ENCODE results near the gene SCN1A.
"Not testable (repeated sequence)": the region's sequence is repeated elsewhere in the genome, so short reads cannot be mapped to it uniquely, and the experiment has no call there.

Gene SCN1A

DNA sequence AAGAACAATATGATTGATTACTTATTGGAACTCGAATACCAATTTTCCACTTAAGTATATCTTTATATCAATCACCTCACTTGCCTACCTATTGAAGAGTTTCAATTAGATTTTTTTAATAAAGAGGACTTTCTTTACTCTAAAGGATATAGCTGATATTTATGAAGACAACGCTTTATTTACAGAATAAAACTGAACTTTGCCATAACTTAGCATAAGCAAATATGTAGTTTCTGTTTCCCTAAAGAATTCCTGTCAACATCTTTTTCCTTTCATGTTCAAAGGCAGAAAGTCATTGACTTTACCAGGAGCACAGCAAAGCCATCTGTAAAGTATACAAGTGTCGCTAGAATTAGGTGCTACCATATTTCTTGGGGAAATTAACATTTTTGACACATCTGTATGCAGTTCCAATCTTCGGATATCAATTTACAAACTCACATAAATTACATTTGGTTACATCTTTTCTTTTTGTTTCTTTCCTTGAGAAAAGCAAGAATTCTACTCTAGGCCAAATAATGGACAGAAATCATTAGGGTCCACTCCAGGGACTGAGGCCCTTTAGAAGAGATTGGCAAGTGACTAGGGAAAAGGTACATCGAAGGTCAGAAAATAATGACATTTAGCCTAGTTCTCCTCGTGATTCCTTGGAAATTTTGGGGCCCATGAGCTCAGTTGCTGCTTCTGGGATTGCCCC lies 7.5 kb upstream of the SCN1A start:
- no peak for FAIRE-seq

DNA sequence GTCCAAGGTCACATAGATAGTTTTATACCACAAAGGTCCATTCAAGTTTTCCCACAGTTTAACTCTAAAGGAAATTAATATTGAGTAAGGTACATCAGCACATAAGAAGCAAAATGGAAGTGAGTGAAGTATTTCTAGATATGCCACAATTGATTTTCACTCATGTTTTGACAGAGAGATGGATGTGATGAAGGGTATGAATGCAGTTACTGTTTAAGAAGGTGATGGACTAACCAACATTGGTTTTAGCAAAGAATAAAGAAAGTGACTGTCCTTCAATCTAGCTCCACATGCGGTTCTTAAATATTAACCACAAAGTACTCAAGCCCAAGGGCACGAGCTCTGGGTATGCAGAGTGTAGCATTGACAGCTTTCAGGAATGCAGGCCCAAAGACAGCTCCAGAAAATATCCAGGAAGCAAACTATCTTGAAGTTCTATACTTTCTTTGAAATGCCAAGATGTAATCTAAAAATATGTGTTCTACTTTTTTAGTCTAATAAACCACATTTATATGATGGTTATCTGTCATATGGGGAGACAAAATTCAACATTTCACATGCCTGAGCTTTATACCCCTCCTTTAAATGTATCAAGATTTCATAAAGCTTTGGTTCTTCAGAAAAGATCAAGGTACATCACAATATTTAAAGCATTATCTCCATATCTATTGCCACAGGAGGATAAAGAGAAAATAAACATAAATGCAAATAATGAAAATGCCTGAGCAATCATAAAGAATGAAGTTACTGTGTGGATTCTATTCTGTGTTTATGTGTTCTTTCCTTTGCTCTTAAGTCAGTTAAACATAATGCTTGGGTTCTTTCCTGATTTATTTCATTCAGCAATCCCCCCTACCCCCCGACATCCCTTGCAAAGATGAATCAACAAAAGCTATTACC lies 6.7 kb upstream of the SCN1A start:
- no peak for FAIRE-seq

DNA sequence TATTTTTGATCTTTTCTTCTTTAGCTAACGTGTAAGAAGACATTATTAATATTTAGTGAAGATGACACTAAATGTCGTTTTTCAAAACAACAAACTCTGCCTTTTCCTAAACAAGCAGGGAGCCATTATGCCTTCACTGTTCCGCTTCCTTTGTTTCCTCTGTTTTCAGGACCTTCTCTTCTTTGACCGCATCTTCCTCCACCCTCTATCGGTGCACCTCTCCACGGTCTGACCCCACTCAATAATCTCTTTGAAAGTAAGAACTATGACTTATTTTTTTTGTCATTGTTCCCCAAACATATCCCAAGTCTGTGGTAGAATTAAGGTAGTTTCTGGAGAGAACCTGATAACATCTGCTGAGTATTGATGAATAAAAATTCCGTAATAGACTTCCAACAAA lies 5.8 kb upstream of the SCN1A start:
- no peak for FAIRE-seq

DNA sequence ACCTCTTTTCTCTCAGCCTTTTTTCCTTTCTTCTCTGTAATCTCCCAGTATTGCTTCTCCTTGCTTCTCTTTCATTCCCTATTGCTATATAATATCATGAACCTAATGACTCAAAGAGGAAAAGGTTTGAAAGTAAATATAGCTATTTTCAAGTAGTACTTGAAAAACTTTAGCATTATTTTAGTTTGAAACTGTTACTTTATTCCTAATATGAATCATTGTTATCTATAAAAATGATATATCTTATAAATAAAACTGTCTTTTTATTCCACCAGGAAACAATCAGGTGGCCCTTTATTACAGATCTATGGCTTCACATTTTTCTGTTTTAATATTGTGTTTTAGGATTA lies 311 bp upstream of the SCN1A start:
- peak; percentile 18 for FAIRE-seq

DNA sequence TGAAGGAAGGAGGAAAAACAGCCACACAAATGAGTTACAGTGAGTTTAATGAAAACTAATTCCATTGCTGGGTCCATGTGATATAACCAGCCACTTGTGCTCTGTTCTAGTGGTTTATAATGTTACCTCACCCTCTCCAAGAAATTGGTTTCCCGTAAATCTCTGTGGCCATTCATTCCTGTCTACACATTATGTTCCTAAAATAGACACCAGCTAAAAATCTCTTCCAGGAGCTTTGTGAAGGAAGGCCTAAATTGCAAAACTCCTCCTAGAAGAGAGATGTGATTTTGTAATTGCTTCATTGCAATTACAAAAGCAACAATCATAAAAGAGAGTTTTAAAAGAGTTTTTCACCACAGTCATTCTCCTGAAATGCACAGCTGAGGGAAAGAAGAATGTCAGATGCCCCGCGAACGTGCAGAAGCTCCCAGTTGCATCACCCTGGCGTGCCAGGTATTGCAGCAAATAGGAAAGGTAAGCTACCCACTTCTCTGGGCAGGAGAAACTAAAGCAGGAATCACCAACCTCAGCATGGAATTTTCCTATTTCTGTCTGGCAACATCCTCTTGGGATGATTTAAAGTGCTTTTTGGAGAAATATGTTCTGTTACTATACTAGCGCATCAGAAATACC lies 1.7 kb downstream of the SCN1A start:
- no peak for FAIRE-seq

DNA sequence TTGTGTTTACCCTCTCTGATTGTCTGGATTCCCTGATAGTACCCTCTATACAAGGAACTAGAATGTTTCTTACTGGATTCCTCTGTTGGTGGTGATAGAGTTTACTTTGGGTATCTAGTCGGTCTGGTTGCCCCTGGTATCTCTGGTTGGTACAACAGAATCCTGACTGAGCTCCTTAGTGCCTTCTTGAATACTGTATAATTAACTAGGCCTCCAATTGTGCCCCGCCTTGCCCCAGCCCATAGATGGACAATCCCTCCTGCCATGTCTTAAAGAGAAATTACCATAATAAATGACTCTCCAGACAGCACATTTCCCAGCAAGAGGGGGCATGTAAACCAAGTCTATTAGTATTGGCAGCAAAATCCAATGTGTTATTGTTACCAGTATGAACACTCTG lies 2.3 kb downstream of the SCN1A start:
- FAIRE-seq: no peak

DNA sequence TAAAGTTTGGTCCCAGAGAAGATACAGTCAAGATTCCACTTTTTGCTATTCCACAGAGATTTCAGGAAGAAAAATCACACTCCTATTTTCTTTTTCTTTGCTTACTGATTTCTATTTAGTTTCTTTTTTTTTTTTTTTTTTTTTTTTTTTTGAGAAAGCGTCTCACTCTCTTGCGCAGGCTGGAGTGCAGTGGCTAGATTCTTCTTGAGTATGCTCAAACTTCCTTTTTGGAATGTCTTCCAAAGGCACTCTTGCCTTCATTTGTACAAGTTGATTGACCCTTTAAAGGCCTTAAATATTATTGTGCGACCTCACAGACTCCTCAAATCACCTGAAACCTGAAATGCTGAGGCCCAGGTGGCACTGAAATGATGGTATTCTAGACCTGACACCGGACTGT lies 9.6 kb downstream of the SCN1A start:
- FAIRE-seq: no peak

DNA sequence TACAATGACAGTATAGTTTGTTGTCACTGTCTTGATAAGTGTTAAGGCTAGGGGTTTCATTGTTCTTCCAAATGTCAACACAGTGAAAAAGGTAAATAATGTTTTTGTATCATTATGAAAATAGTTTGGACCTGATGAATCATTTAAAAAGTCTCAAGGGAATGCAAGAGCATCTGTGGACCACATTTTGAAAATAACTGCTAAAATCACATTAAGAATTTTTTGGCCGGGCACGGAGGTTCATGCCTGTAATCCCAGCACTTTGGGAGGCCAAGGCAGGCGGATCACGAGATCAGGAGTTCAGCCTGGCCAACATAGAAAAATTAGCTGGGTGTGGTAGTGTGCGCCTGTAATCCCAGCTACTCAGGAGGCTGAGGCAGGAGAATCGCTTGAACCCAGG lies 10.3 kb downstream of the SCN1A start:
- FAIRE-seq: no peak

DNA sequence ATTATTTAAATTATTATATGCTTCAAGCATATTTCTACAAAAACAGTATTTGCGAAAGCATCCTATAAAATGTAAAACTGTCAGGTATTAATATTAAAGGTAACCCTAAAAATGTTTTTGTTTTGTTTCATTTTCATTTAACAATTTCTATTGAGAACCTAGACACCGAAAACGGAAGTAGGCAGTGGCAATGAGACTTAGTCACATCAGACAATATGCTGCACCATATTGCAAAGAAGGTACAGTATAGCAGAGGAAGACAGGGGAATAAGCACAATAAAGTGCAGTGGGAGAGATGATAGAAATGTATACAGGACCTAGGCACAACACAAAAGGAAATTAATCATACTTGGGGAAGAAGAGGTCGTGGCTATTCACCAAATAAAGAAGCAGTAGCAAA lies 12.2 kb downstream of the SCN1A start:
- FAIRE-seq: peak; percentile 5

DNA sequence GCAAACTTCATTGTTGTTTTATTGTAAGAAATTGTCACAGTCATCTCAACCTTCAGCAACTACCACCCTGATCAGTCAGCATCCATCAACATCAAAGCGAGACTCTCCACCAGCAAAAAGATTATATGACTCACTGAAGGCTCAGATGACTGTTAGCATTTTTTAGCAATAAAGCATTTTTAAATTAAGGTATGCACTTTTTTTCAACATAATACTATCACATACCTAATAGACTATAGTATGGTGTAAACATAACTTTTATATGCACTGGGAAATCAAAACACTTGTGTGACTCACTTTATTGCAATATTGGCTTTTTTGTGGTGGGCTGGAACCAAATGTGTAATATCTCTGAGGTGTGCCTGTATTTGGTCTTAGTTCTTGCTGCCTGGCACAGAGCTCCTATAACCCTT lies 15.6 kb downstream of the SCN1A start:
- no peak for FAIRE-seq

DNA sequence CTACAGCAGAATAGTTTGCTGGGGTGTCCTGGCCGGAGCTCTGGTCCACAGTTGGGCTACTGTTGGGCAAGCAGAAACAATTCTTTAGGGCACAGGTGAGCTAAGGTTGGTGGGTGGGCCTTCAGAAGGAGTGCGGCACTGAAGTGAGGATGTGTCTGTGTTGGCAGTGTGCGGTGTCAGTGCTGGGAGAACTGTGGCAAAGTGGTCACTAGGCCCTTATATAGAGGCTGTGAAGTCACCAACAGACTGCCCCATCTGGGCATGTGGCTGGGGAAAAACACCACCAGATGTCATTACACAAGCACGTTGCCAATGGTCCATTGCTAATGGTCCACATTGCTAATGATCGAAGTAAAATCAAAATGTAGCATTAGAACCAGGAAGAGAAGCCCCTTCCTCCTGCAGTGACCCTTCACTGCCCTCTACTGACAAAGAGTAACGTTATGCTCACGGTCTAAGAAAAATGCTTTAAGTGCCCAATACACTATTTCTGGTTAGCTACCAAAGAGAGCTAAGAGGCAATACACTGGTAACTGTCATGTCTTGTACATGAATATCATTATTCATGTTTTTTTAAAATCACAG lies 21.3 kb downstream of the SCN1A start:
- no peak for FAIRE-seq

DNA sequence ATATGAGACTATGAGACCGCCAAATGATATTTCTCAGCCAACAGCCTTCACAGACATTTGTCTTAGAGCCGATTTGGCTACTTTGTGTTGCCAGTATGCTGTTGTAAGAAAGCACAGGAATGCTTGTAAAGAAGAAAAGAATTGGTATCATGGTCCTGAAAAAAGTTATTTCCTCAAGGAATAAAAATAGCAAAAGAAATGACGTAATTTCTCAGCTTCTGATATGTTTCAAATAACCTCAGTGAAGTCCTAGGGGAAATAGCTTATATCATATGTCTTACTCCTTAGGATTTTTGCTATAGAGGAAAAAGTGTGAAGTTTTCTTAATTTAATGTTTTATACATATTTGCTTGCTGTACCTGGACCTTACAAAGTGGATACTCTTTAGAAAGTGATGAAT lies 23.0 kb downstream of the SCN1A start:
- no peak for FAIRE-seq

DNA sequence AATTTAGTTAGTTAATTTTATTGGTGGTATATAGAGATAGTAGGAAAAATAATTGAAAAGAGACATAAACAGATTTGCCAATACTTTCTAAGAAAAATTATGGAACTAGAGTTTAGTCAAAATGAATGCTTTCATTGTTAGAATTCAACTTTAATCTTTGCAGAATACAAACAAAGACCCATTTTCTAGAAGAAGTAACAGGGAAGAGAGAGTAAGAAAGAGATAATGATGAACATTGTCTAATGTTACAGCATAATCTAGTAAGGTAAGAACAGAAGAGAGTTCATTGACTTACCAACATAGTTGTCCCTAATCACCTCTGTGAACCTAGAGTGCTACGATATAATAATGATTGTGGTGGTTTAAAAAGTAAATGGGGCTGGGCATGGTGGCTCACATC lies 23.7 kb downstream of the SCN1A start:
- FAIRE-seq: no peak

DNA sequence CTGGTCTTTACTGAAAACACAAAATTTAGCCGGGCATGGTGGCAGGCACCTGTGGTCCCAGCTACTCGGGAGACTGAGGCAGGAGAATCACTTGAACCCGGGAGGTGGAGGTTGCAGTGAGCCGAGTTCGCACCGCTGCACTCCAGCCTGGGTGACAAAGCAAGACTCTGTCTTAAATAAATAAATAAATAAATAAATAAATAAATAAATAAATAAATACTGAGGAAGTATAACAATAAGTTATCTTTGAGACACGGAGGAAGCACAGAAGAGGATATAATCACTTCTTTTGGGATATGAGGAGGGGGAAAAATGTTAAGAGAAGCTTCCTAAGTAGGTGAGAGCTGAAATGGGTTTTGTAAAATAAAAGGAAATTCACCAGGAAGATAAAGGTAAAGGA lies 24.5 kb downstream of the SCN1A start:
- FAIRE-seq: not testable (repeated sequence)

DNA sequence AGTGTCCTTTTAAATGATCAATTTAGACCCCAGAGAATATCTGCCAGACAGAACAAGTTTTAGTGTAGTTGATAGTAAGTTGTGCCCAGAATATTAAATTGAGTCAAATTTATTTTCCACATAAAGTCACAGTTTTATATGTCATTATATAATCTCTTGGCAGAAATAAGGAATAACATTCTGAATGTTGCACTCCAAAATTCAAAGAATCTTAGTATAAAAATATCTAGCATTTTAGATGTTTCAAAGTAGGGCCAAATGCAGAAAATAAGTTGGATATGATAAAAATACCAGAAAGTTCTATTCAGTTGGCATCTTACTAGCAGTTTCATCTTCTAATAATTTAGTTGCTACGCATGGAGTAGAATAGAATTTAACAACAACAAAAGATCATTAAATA lies 33.5 kb downstream of the SCN1A start:
- FAIRE-seq: no peak

DNA sequence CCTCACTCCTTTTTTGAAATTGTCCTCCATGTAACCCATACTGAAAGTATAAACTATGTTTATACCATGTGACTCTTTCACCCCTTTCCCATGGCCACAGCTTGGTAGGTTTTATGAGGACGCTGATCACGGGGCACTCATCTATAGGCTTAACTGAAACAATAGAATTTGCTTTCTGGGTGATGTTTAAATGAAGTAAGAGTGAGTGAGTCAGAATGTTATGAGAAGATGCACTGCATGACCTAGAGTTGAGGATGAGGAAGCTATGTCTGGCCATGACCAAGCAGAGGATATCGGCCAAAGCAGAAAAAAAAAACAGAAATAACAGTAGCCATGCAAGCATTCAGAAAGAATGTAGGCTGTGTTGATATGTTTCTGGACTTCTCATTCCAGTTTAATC lies 34.9 kb downstream of the SCN1A start:
- FAIRE-seq: no peak

DNA sequence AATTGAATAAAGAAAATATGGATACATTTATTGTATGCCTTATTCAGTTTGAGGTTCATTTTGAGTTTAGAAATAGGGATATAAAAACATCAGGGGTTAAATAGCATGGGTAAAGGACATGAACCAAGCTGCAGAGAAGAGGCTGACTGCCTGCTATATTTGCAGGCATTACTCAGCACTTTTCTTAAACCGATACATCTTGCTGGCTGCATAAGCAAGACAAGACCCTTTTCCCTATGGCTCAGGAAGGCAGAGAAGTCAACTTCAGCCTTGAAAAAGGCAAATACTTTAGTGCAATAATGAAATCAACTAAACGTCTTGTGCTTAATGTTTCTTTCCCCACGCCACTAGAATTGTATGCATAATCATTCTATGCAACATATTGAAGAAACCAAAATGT lies 36.4 kb downstream of the SCN1A start:
- no peak for FAIRE-seq

DNA sequence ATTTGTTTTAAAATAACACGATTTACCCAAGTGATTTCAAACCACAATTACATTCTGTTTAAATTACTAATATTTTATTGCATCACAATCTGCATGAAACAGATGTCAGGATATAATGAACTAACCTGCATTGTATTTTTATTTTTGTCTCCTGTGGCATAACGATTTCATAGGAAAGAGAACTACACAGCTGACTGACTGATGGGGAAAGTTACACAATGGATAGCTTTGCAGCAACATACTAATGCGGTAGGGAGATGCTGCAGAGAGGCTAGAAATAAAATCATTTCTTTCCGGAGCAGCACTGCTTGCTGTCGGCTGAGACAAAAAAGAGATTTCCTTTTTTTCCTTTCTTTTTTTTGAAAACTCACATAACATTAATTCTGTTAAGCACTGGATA lies 36.9 kb downstream of the SCN1A start:
- no peak for FAIRE-seq

DNA sequence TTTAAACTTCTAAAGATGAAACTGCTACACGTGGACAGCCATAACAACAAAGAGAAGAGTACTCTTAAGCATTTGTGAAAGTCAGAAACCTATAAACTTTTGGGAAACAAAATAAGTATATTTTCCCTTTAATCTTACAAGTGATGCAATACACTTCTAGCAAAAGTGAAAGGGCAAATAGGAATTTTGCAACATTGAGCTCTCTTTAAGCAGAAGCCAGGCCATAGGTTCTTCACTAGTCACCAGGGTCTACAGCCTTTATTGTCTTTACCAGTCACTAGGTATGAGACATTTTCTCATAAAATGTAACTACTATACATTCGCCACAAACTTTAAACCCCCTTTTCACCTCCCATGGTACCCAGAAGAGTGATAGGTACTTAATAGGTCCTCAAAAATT lies 37.5 kb downstream of the SCN1A start:
- no peak for FAIRE-seq

DNA sequence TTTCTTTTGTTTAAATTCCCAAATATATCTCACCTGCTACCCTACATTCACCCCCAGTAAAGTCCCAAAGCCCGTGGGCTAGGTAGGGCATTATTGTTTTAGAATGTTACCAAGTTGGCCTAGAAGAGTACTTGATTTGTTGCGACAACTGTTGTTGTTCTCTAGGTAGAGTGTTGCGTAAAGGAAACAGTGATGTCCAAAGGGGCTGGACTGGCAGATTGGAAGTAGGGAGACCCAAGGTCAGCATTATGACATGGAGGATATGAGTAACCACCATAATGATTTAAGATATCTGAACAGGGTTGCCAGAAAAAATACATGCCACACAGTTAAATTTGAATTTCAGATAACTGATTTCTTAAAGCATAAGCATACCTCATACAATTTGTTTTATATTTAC lies 39.2 kb downstream of the SCN1A start:
- FAIRE-seq: no peak

DNA sequence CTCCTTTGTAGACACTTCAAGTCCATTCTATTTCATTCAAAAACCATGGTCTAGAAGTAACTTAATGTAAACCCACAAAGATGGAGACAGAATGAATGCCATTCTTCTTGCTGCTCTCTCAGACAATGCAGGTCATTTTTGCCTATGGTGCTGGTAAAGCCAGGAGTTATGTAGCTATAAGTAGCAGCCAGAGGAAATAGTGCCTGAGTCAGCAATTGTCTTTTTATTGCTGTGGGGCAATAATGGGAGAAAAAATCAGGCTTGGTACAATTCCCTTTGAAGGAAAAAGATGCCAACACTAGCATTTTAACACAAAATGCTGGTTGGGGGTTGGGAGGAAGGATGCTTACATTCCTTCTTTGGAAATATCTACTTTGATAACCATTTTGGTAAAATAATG lies 43.5 kb downstream of the SCN1A start:
- no peak for FAIRE-seq

DNA sequence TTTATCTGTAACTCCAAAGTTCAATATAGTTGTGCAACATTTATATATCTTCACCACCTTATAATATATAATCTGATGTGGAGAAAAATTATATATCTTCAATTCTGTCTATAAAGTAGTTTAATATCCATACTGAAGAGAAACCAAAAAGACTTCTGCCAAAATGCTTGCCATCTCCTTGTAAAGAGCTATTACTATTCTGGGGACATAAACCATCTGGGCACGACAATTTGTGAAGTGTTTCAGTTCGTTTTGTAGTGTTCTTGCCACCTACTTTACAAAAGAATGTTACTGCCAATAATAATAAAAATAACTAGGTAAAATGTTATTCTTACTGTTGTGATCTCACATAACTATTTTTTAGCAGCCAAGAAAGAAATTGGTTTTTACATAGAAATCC lies 45.1 kb downstream of the SCN1A start:
- FAIRE-seq: no peak

DNA sequence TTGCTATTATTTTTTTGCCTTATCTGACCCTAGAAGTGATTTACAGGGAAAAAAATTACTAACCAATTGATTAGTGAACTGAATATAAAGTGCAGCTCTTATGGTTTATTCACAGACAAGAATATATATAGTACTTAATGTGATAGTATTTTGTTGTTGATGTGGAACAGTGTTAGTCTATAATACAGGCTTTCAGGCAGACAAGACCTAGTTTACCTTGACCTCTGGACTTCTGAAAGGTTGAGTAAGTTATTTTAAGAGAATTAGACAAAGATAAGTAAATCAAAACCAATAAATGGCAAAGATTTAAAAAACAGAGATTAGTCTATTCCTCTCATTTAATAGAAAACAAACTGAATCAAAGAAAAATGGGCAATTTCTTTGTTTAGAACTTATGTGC lies 46.0 kb downstream of the SCN1A start:
- FAIRE-seq: no peak
